ENCODE measurements around the gene SRF. TPM values are rescaled to one million over a fixed set of nuclear protein-coding genes. Genes with fewer than 3 reads are reported as not detected.

SRF gene
- total and polyA plus RNA-seq, 3 donors from 2014 or later: 28.4 to 39.2 (median 36.5) TPM

DNA sequence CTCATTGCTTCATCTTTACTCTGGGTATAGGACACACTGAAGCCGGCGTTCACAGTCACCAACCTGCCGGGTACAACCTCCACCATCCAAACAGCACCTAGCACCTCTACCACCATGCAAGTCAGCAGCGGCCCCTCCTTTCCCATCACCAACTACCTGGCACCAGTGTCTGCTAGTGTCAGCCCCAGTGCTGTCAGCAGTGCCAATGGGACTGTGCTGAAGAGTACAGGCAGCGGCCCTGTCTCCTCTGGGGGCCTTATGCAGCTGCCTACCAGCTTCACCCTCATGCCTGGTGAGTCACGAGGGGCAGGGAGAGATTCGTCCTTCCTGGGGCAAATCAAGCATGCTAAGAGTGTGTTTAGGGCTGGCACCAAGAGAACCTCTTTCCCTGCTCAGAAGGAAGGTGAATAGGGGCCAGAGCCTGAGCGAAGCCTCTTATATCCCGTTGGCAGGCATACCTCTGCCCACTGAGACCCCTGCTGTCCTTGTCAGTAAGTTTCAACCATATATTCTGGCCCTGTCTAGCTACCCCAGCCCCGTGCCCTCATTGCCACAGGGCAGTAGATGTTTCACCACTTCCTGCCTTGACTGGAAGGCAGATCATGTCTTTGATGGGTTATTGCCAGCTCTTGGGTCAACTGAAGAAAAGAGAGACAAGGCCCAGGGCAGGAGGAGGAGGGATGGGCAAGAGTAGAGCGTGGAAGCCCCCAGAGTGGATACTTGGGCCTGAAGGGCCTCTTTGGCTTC is 4.8 kb downstream of the SRF start:
- Histone ChIP-seq H3K4me1 (peaks cover 18% of the 10 kb centered on the region), H3K36me3 (ENCODE audit: low read depth, missing control alignments) (no peaks in the 10 kb centered on the region), H3K4me3 (no peak overlapping the region), H3K27ac (no peak overlapping the region), H3K9me3 (no peaks in the 10 kb centered on the region), H3K27me3 (no peaks in the 10 kb centered on the region)
- 88 to 91% methylated on average over 8 to 11 of the region's 11 CpGs for WGBS, 2 donors
- no peak for DNase-seq
- no peak for TF ChIP-seq POLR2A (IDR thresholded peaks at IDR 0.05)
- TF ChIP-seq, protein P1, sequence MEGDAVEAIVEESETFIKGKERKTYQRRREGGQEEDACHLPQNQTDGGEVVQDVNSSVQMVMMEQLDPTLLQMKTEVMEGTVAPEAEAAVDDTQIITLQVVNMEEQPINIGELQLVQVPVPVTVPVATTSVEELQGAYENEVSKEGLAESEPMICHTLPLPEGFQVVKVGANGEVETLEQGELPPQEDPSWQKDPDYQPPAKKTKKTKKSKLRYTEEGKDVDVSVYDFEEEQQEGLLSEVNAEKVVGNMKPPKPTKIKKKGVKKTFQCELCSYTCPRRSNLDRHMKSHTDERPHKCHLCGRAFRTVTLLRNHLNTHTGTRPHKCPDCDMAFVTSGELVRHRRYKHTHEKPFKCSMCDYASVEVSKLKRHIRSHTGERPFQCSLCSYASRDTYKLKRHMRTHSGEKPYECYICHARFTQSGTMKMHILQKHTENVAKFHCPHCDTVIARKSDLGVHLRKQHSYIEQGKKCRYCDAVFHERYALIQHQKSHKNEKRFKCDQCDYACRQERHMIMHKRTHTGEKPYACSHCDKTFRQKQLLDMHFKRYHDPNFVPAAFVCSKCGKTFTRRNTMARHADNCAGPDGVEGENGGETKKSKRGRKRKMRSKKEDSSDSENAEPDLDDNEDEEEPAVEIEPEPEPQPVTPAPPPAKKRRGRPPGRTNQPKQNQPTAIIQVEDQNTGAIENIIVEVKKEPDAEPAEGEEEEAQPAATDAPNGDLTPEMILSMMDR (IDR thresholded peaks at IDR 0.05): no peak
- intact Hi-C loops (cut with DNase I; ENCODE audit: low total_unique reads): no loop called here

DNA sequence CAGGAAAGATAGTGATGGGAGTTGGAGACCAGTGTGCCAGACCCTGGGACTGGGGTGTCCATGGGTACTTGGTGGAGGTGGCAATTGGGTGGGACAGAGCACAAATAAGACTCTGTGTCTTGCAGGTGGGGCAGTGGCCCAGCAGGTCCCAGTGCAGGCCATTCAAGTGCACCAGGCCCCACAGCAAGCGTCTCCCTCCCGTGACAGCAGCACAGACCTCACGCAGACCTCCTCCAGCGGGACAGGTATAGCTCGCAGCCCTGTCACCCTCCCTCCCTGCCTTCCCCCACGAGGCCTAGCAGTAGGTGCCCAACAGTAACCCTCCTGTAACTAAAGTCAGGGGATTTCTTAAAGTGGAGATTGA is 5.3 kb downstream of the SRF start:
- intact Hi-C loops (cut with DNase I; ENCODE audit: low total_unique reads): no loop called here
- no peak overlapping the region for H3K27ac ChIP-seq
- DNase-seq: no peak
- TF ChIP-seq POLR2A (IDR thresholded peaks at IDR 0.05): no peak
- TF ChIP-seq, protein P1 (IDR thresholded peaks at IDR 0.05): no peak
- WGBS, 2 donors: 89 to 100% methylated on average over 4 to 6 of the region's 6 CpGs
- no peak overlapping the region for H3K4me3 ChIP-seq
- peaks cover 19% of the 10 kb centered on the region for H3K4me1 ChIP-seq
- no peaks in the 10 kb centered on the region for H3K9me3 ChIP-seq
- no peaks in the 10 kb centered on the region for H3K36me3 ChIP-seq (ENCODE audit: low read depth, missing control alignments)
- no peaks in the 10 kb centered on the region for H3K27me3 ChIP-seq

DNA sequence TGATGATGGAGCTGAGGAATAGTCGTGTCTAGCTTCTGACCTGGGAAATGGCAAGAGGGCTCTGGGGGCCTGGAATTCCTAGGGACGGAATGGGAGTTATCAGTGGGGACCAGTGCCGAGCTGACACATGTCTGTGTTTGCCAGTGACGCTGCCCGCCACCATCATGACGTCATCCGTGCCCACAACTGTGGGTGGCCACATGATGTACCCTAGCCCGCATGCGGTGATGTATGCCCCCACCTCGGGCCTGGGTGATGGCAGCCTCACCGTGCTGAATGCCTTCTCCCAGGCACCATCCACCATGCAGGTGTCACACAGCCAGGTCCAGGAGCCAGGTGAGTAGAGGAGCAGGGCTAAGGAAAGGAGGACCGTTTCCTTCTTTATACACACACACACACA is 7.1 kb downstream of the SRF start:
- H3K4me1 ChIP-seq: peaks cover 22% of the 10 kb centered on the region
- intact Hi-C loops (cut with DNase I; ENCODE audit: low total_unique reads): no loop called here
- WGBS, 2 donors: 73 to 90% methylated on average over 5 to 12 of the region's 12 CpGs
- no peaks in the 10 kb centered on the region for H3K36me3 ChIP-seq (ENCODE audit: low read depth, missing control alignments)
- no peaks in the 10 kb centered on the region for H3K9me3 ChIP-seq
- H3K4me3 ChIP-seq: no peak overlapping the region
- H3K27ac ChIP-seq: no peak overlapping the region
- TF ChIP-seq, protein P1 (IDR thresholded peaks at IDR 0.05): no peak
- TF ChIP-seq POLR2A (IDR thresholded peaks at IDR 0.05): no peak
- H3K27me3 ChIP-seq: no peaks in the 10 kb centered on the region
- DNase-seq: no peak

DNA sequence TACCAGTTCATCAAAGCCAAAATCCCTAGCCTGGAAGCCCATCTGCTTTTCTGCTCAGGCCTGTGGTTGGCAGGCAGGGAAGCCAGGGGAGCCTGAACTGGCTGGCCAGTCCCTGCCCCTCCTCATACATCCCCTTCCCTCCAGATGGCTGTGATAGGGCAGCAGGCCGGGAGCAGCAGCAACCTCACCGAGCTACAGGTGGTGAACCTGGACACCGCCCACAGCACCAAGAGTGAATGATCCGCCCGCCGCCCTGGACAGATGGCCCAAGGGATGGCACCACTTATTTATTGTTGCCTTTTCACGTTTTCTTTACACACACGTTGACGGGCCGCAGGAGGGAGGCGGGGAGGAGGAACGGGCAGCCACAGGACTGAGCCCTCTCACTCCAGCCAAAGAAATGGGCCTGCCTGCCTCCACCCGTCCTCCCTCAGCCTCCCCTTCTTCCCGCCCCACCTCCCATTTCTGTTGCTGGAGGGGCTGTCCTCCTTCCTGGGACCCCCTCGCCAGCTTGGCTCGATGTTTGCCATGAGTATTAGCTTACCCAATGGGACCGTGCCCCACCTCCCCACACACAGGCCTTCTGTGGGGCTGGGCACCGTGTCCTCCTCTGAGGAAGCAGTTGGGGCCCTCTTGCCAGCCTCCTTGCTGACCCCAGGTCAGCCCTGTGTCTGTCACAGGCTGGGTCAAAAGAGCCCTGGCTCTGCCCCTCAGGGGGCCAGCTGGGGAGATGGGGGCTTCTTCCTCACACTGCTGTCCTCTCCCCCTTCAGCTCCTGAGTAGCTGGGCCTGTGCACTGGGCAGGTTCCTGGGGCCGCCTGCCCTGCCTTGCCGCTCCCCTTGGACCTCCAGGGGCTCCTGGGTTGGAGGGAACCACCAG is 8.1 kb downstream of the SRF start:
- WGBS, 2 donors: 82 to 88% methylated on average over 17 to 20 of the region's 20 CpGs
- no peaks in the 10 kb centered on the region for H3K27me3 ChIP-seq
- intact Hi-C loops (cut with DNase I; ENCODE audit: low total_unique reads): no loop called here
- no peak overlapping the region for H3K4me3 ChIP-seq
- no peaks in the 10 kb centered on the region for H3K9me3 ChIP-seq
- no peaks in the 10 kb centered on the region for H3K36me3 ChIP-seq (ENCODE audit: low read depth, missing control alignments)
- H3K27ac ChIP-seq: no peak overlapping the region
- DNase-seq: no peak
- TF ChIP-seq POLR2A (IDR thresholded peaks at IDR 0.05): no peak
- H3K4me1 ChIP-seq: peaks cover 15% of the 10 kb centered on the region

DNA sequence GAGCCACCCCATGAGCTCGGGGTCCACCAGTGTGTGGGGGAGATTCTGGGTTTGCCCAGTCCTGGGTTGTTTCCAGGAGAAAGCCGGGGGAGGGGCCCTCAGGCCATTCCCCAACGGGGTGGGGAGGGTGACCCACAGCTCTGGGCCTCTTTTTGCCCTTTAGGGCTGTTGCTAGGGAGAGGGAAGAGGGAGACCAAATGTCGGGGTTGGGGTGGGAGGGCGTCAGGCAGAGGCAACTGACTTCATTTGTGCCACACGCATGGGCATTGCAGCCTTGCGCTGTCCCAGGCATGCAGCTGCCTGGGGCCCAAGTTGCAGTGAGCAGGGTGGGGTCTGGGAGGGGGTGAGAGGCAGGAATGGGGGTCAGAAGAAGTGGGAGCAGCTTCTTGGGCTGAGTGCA is 9.0 kb downstream of the SRF start:
- Histone ChIP-seq H3K4me1 (peaks cover 10% of the 10 kb centered on the region), H3K27me3 (no peaks in the 10 kb centered on the region), H3K27ac (no peak overlapping the region), H3K9me3 (no peaks in the 10 kb centered on the region), H3K4me3 (no peak overlapping the region), H3K36me3 (ENCODE audit: low read depth, missing control alignments) (no peaks in the 10 kb centered on the region)
- TF ChIP-seq, protein P1 (IDR thresholded peaks at IDR 0.05): no peak
- no peak for TF ChIP-seq POLR2A (IDR thresholded peaks at IDR 0.05)
- intact Hi-C loops (cut with DNase I; ENCODE audit: low total_unique reads): no loop called here
- 74 to 81% methylated on average over 7 of the region's 7 CpGs for WGBS, 2 donors
- no peak for DNase-seq
